ENCODE results near the gene APOBEC3F. TPM values are rescaled to one million over a fixed set of nuclear protein-coding genes. Genes with fewer than 3 reads are reported as not detected.

Gene APOBEC3F
- total and polyA plus RNA-seq, 2 of the 13 experiments (the other 11 are each of a cell fraction or from before 2014, with no cell fraction given): 2.9 to 3.7 TPM

GRCh38 chr22:39013942-39014722 is 26.5 kb upstream of the APOBEC3F start, which contains the start of gene APOBEC3C (continued):
- peak; percentile 48; the same call in 1 of the 2 replicates for TF ChIP-seq MED1 (CRISPR knock-in tag; IDR thresholded peaks at IDR 0.05)
- peak; percentile 71 to 81 for TF ChIP-seq POLR2A (IDR thresholded peaks at IDR 0.05; ENCODE audit: insufficient read depth in 1 of 2, low read depth in 2 of 2, low read length in 2 of 2)
- TF ChIP-seq TFDP2 (CRISPR knock-in tag; IDR thresholded peaks at IDR 0.05): 0 out of 2 replicates have a peak, but pooled peaks have one; percentile 19
- TF ChIP-seq ZMYM2 (CRISPR knock-in tag; IDR thresholded peaks at IDR 0.05): no peak
- TF ChIP-seq MXD4 (CRISPR knock-in tag; IDR thresholded peaks at IDR 0.05): 0 out of 2 replicates have a peak, but pooled peaks have one; percentile 21
- peak; percentile 95 for TF ChIP-seq ZFX (CRISPR knock-in tag; IDR thresholded peaks at IDR 0.05; ENCODE audit: low read depth)
- TF ChIP-seq ZNF772 (CRISPR knock-in tag; IDR thresholded peaks at IDR 0.05): peak; percentile 79; the same call in 1 of the 2 replicates
- TF ChIP-seq ZNF335 (CRISPR knock-in tag; IDR thresholded peaks at IDR 0.05): peak; percentile 88
- peak; percentile 88 for TF ChIP-seq DRAP1 (CRISPR knock-in tag; IDR thresholded peaks at IDR 0.05)
- TF ChIP-seq ZNF713 (CRISPR knock-in tag; IDR thresholded peaks at IDR 0.05): no peak
- peak; percentile 20 for TF ChIP-seq TEAD3 (CRISPR knock-in tag; optimal IDR thresholded peaks at IDR 0.05; ENCODE audit: borderline replicate concordance)
- no peak for TF ChIP-seq ZKSCAN8 (CRISPR knock-in tag; IDR thresholded peaks at IDR 0.05; ENCODE audit: borderline replicate concordance)
- TF ChIP-seq PAXIP1 (CRISPR knock-in tag; conservative IDR thresholded peaks at IDR 0.05): 0 out of 2 replicates have a peak, but pooled peaks have one; percentile 18
- TF ChIP-seq CEBPB (IDR thresholded peaks at IDR 0.05; ENCODE audit: borderline replicate concordance, low read depth, low read length): no peak
- TF ChIP-seq IRF9 (CRISPR knock-in tag; IDR thresholded peaks at IDR 0.05; ENCODE audit: borderline replicate concordance): peak; percentile 70; the same call in 1 of the 2 replicates
- TF ChIP-seq RARA (CRISPR knock-in tag; IDR thresholded peaks at IDR 0.05): 0 out of 2 replicates have a peak, but pooled peaks have one; percentile 6
- TF ChIP-seq SP5 (CRISPR knock-in tag; IDR thresholded peaks at IDR 0.05; ENCODE audit: borderline replicate concordance, low read depth): 0 out of 2 replicates have a peak, but pooled peaks have one; percentile 53
- 0 out of 2 replicates have a peak, but pooled peaks have one; percentile 34 for TF ChIP-seq ZSCAN31 (CRISPR knock-in tag; IDR thresholded peaks at IDR 0.05; ENCODE audit: low read depth)
- no peak for TF ChIP-seq ZNF460 (CRISPR knock-in tag; IDR thresholded peaks at IDR 0.05; ENCODE audit: borderline replicate concordance)
- TF ChIP-seq DNMT3B (CRISPR knock-in tag; conservative IDR thresholded peaks at IDR 0.05): no peak; the same call in 1 of the 2 replicates
- peak; percentile 54; the same call in 1 of the 2 replicates for TF ChIP-seq KDM5B (CRISPR knock-in tag; IDR thresholded peaks at IDR 0.05; ENCODE audit: borderline replicate concordance)
- peak; percentile 79; the same call in 1 of the 2 replicates for TF ChIP-seq TAF1 (CRISPR knock-in tag; IDR thresholded peaks at IDR 0.05)
- no peak for TF ChIP-seq TCF12 (IDR thresholded peaks at IDR 0.05)
- no peak for TF ChIP-seq TCF12 (CRISPR knock-in tag; IDR thresholded peaks at IDR 0.05)
- no peak for TF ChIP-seq RBAK (CRISPR knock-in tag; IDR thresholded peaks at IDR 0.05)
- TF ChIP-seq HOXA3 (CRISPR knock-in tag; IDR thresholded peaks at IDR 0.05): peak; percentile 35
